HG02678 (cell line): Measurements from ENCODE around the gene THOC3.
A peak's percentile ranks its signal among the peaks of the same experiment; 100 is the strongest.
"Not testable (repeated sequence)": the region's sequence is repeated elsewhere in the genome, so short reads cannot be mapped to it uniquely, and the experiment has no call there.

Source experiments
- ATAC-seq: cut with Tn5 transposase; IDR thresholded peaks from one replicate; pipeline ENCODE4 v1.9.1; 2021; ENCODE audit warnings: mild to moderate bottlenecking, moderate library complexity; ENCODE audit not compliant: unreplicated experiment

Gene THOC3

GRCh38 chr5:175967471-175968372, at the start of gene THOC3:
THOC3 (minus strand) TSS chr5:175968315; CDS start chr5:175968208, 107 bp downstream.
- peak; percentile 99 for ATAC-seq

GRCh38 chr5:176017324-176017723, 49.2 kb upstream of the THOC3 start:
- not testable (repeated sequence) for ATAC-seq

- ATAC-seq = not testable (repeated sequence)
Measured at GRCh38 chr5:176014360-176014759, 46.2 kb upstream of the THOC3 start.

- not testable (repeated sequence) for ATAC-seq
Measured at GRCh38 chr5:176011088-176011487, 43.0 kb upstream of the THOC3 start.

- not testable (repeated sequence) for ATAC-seq
Measured at GRCh38 chr5:176010202-176010601, 42.1 kb upstream of the THOC3 start.

GRCh38 chr5:176007220-176007619, 39.1 kb upstream of the THOC3 start:
- not testable (repeated sequence) for ATAC-seq

- ATAC-seq = not testable (repeated sequence)
Measured at GRCh38 chr5:176006819-176007218, 38.7 kb upstream of the THOC3 start.

GRCh38 chr5:175997979-175998378, 29.9 kb upstream of the THOC3 start:
- not testable (repeated sequence) for ATAC-seq

- not testable (repeated sequence) for ATAC-seq
Measured at GRCh38 chr5:175997495-175997894, 29.4 kb upstream of the THOC3 start.

- ATAC-seq = not testable (repeated sequence)
Measured at GRCh38 chr5:175996791-175997190, 28.7 kb upstream of the THOC3 start.

- not testable (repeated sequence) for ATAC-seq
Measured at GRCh38 chr5:175995506-175995905, 27.4 kb upstream of the THOC3 start.

GRCh38 chr5:175979371-175979995, 11.4 kb upstream of the THOC3 start:
- not testable (repeated sequence) for ATAC-seq

GRCh38 chr5:175968381-175968780, 266 bp upstream of the THOC3 start:
- peak; percentile 36 for ATAC-seq

- ATAC-seq = not testable (repeated sequence)
Measured at GRCh38 chr5:175962329-175962728, 5.8 kb downstream of the THOC3 start.

- ATAC-seq = not testable (repeated sequence)
Measured at GRCh38 chr5:175960228-175960627, 7.9 kb downstream of the THOC3 start.

- not testable (repeated sequence) for ATAC-seq
Measured at GRCh38 chr5:175958515-175958914, 9.6 kb downstream of the THOC3 start.

GRCh38 chr5:175954107-175954506, 14.0 kb downstream of the THOC3 start:
- not testable (repeated sequence) for ATAC-seq

GRCh38 chr5:175952810-175953209, 15.3 kb downstream of the THOC3 start:
- not testable (repeated sequence) for ATAC-seq

GRCh38 chr5:175951339-175951969, 16.7 kb downstream of the THOC3 start:
- ATAC-seq = peak; percentile 47

- not testable (repeated sequence) for ATAC-seq
Measured at GRCh38 chr5:175948329-175949108, 19.6 kb downstream of the THOC3 start.
